ACC112 (cell line): ENCODE measurements around the gene NPLOC4.
"Not testable (repeated sequence)": the region's sequence is repeated elsewhere in the genome, so short reads cannot be mapped to it uniquely, and the experiment has no call there.

Experiments
- H2AFZ ChIP-seq: fragments of 200-600 bp; sonication (generic); one replicate; pipeline ENCODE4 v1.6.0; 2017; ENCODE audit warnings: antibody characterized with exemption, low read length; ENCODE audit not compliant: unreplicated experiment
- H3K27ac ChIP-seq: fragments of 200-600 bp; sonication (generic); 2 replicates; pipeline ENCODE4 v1.5.1; 2014; ENCODE audit warnings: low read depth, mild to moderate bottlenecking, antibody characterized with exemption, low read length, moderate library complexity
- H3K27me3 ChIP-seq: fragments of 200-600 bp; sonication (generic); 2 replicates; pipeline ENCODE4 v1.6.1; 2014; ENCODE audit warnings: mild to moderate bottlenecking, antibody characterized with exemption, low read length, moderate library complexity, mixed read lengths; ENCODE audit not compliant: insufficient read depth
- H3K36me3 ChIP-seq: fragments of 200-600 bp; sonication (generic); 2 replicates; pipeline ENCODE4 v1.6.1; 2016; ENCODE audit warnings: mild to moderate bottlenecking, antibody characterized with exemption, low read length, moderate library complexity, mixed read lengths; ENCODE audit not compliant: insufficient read depth
- H3K4me1 ChIP-seq: fragments of 200-600 bp; sonication (generic); one replicate; pipeline ENCODE4 v1.6.1; 2016; ENCODE audit warnings: low read length, mixed read lengths; ENCODE audit not compliant: insufficient read depth, unreplicated experiment, control insufficient read depth
- H3K4me3 ChIP-seq: fragments of 200-600 bp; sonication (generic); 2 replicates; pipeline ENCODE4 v1.5.1; 2014; ENCODE audit warnings: mild to moderate bottlenecking, low read depth, low read length
- H3K79me2 ChIP-seq: fragments of 200-600 bp; sonication (generic); one replicate; pipeline ENCODE4 v1.6.0; 2016; ENCODE audit warnings: low read length; ENCODE audit not compliant: control insufficient read depth, unreplicated experiment, insufficient read depth

Gene NPLOC4

GRCh38 chr17:81603846-81604610 is 32.9 kb downstream of the NPLOC4 start:
- peaks cover 16% of the 10 kb centered on the region for H3K79me2 ChIP-seq
- no peaks in the 10 kb centered on the region for H3K27me3 ChIP-seq
- H3K4me3 ChIP-seq = no peak overlapping the region
- no peak overlapping the region for H2AFZ ChIP-seq
- peaks cover 18% of the 10 kb centered on the region for H3K4me1 ChIP-seq
- H3K27ac ChIP-seq = no peak overlapping the region
- peaks cover 19% of the 10 kb centered on the region for H3K36me3 ChIP-seq

GRCh38 chr17:81601525-81602120 is 35.3 kb downstream of the NPLOC4 start:
- peaks cover 26% of the 10 kb centered on the region for H3K36me3 ChIP-seq
- H3K27me3 ChIP-seq = no peaks in the 10 kb centered on the region
- H3K79me2 ChIP-seq = peaks cover 20% of the 10 kb centered on the region
- H3K27ac ChIP-seq = no peak overlapping the region
- H3K4me3 ChIP-seq = no peak overlapping the region
- H2AFZ ChIP-seq = no peak overlapping the region
- peaks cover 18% of the 10 kb centered on the region for H3K4me1 ChIP-seq

GRCh38 chr17:81599719-81600486 is 37.0 kb downstream of the NPLOC4 start:
- peaks cover 30% of the 10 kb centered on the region for H3K4me1 ChIP-seq
- peak overlapping the region; percentile 75 for H3K27ac ChIP-seq
- peaks cover 34% of the 10 kb centered on the region for H3K36me3 ChIP-seq
- H2AFZ ChIP-seq = no peak overlapping the region
- no peaks in the 10 kb centered on the region for H3K27me3 ChIP-seq
- H3K4me3 ChIP-seq = no peak overlapping the region
- peaks cover 20% of the 10 kb centered on the region for H3K79me2 ChIP-seq

- Histone ChIP-seq H3K27me3 (no peaks in the 10 kb centered on the region), H3K4me3 (no peak overlapping the region), H3K27ac (no peak overlapping the region), H3K79me2 (peaks cover 12% of the 10 kb centered on the region), H2AFZ (no peak overlapping the region), H3K36me3 (peaks cover 42% of the 10 kb centered on the region), H3K4me1 (peaks cover 12% of the 10 kb centered on the region)
Measured at GRCh38 chr17:81593105-81593871, 43.6 kb downstream of the NPLOC4 start.

- H3K36me3 ChIP-seq = peaks cover 37% of the 10 kb centered on the region
Measured at GRCh38 chr17:81591971-81592370, 44.9 kb downstream of the NPLOC4 start.

GRCh38 chr17:81590121-81590520 is 46.8 kb downstream of the NPLOC4 start:
- no peak overlapping the region for H3K4me3 ChIP-seq
- no peaks in the 10 kb centered on the region for H3K27me3 ChIP-seq
- no peak overlapping the region for H3K27ac ChIP-seq
- H3K4me1 ChIP-seq = no peaks in the 10 kb centered on the region
- peaks cover 28% of the 10 kb centered on the region for H3K36me3 ChIP-seq
- H2AFZ ChIP-seq = no peak overlapping the region
- peaks cover 3% of the 10 kb centered on the region for H3K79me2 ChIP-seq

More at GRCh38 chr17:81591971-81592370, 44.9 kb downstream of the NPLOC4 start:
- Histone ChIP-seq H3K27me3 (no peaks in the 10 kb centered on the region), H3K4me3 (no peak overlapping the region), H3K4me1 (peaks cover 12% of the 10 kb centered on the region), H3K79me2 (peaks cover 5% of the 10 kb centered on the region), H3K27ac (no peak overlapping the region), H2AFZ (no peak overlapping the region)

GRCh38 chr17:81589612-81590011 is 47.3 kb downstream of the NPLOC4 start:
- Histone ChIP-seq H3K4me1 (no peaks in the 10 kb centered on the region), H3K4me3 (no peak overlapping the region), H3K79me2 (peaks cover 3% of the 10 kb centered on the region), H3K27ac (no peak overlapping the region), H3K27me3 (no peaks in the 10 kb centered on the region), H2AFZ (no peak overlapping the region), H3K36me3 (peaks cover 28% of the 10 kb centered on the region)

GRCh38 chr17:81586096-81586495 is 50.8 kb downstream of the NPLOC4 start:
- H2AFZ ChIP-seq = no peak overlapping the region
- H3K36me3 ChIP-seq = peaks cover 39% of the 10 kb centered on the region; the same call in 1 of the 2 replicates
- peaks cover 12% of the 10 kb centered on the region for H3K79me2 ChIP-seq
- H3K4me3 ChIP-seq = no peak overlapping the region
- no peaks in the 10 kb centered on the region for H3K27me3 ChIP-seq
- H3K27ac ChIP-seq = no peak overlapping the region
- peaks cover 22% of the 10 kb centered on the region for H3K4me1 ChIP-seq

- not testable (repeated sequence) for H3K4me3 ChIP-seq, H3K27ac ChIP-seq, H2AFZ ChIP-seq, H3K27me3 ChIP-seq
- Histone ChIP-seq H3K79me2 (peaks cover 13% of the 10 kb centered on the region), H3K36me3 (peaks cover 32% of the 10 kb centered on the region; the same call in 1 of the 2 replicates), H3K4me1 (peaks cover 29% of the 10 kb centered on the region)
Measured at GRCh38 chr17:81584771-81585170, 52.1 kb downstream of the NPLOC4 start.
